IMR-90 (cell line): ENCODE measurements around the gene SHISA8. TPM values are rescaled to one million over a fixed set of nuclear protein-coding genes. Genes with fewer than 3 reads are reported as not detected.

Source experiments
- ATAC-seq: fragments of 200-7000 bp; cut with Tn5 transposase; 2 replicates; pipeline ENCODE4 v1.9.1; 2020; ENCODE audit warnings: low read depth, mild to moderate bottlenecking, moderate library complexity
- BruUV-seq: library from RNA; stranded (reverse); fragments of 400-500 nt; replicated peaks from 2 replicates; lab custom pipeline; 2021; lab: Mats Ljungman, UMichigan
- CTCF ChIA-PET: fragments of 300-600 bp; formaldehyde crosslinking; extraction: SDS; loops from one replicate; lab custom pipeline; 2021; ENCODE audit warnings: antibody characterized with exemption; lab: Yijun Ruan, JAX
- POLR2A ChIA-PET: fragments of 300-600 bp; sonication (Branson Sonifier 250); formaldehyde crosslinking; loops from one replicate; lab custom pipeline; 2022; ENCODE audit warnings: antibody characterized with exemption; ENCODE audit not compliant: unreplicated experiment; lab: Charles Lee
- DNase-seq: peaks from one replicate; pipeline ENCODE4 v3.0.0; 2013
- H2AFZ ChIP-seq: replicated peaks from 2 replicates; pipeline ENCODE3; 2013; ENCODE audit warnings: low read length, mild to moderate bottlenecking; ENCODE audit not compliant: poor library complexity
- H2AK5ac ChIP-seq: 2 replicates; pipeline ENCODE4 v1.6.1; 2013; ENCODE audit warnings: low read depth, low read length, inconsistent platforms
- H2AK9ac ChIP-seq: replicated peaks from 2 replicates; pipeline ENCODE3; 2013; ENCODE audit warnings: mild to moderate bottlenecking, low read depth, low read length, moderate library complexity; ENCODE audit not compliant: poor library complexity
- H2BK120ac ChIP-seq: 2 replicates; pipeline ENCODE4 v1.6.1; 2013; ENCODE audit warnings: low read depth, low read length, inconsistent platforms
- H2BK15ac ChIP-seq: 3 replicates; pipeline ENCODE4 v1.6.1; 2013; ENCODE audit warnings: low read depth, low read length, inconsistent platforms
- H2BK20ac ChIP-seq: 2 replicates; pipeline ENCODE4 v1.6.1; 2013; ENCODE audit warnings: low read depth, mild to moderate bottlenecking, inconsistent platforms, low read length, moderate library complexity
- H2BK5ac ChIP-seq: 2 replicates; pipeline ENCODE4 v1.6.1; 2013; ENCODE audit warnings: mild to moderate bottlenecking, low read depth, low read length, inconsistent platforms; ENCODE audit not compliant: poor library complexity, severe bottlenecking
- H3K14ac ChIP-seq: replicated peaks from 2 replicates; pipeline ENCODE4 v1.6.1; 2013; ENCODE audit warnings: low read depth, low read length, inconsistent platforms
- H3K18ac ChIP-seq: 2 replicates; pipeline ENCODE4 v1.6.1; 2013; ENCODE audit warnings: low read depth, low read length, control low read depth
- H3K23ac ChIP-seq: 2 replicates; pipeline ENCODE4 v1.6.1; 2013; ENCODE audit warnings: low read depth, low read length, inconsistent platforms
- H3K27ac ChIP-seq: 2 replicates; pipeline ENCODE4 v1.5.1; 2013; ENCODE audit warnings: mild to moderate bottlenecking, control low read depth, low read length; ENCODE audit not compliant: insufficient read depth
- H3K27me3 ChIP-seq: 2 replicates; pipeline ENCODE4 v1.6.1; 2013; ENCODE audit warnings: low read length; ENCODE audit not compliant: control insufficient read depth, insufficient read depth
- H3K36me3 ChIP-seq: 2 replicates; pipeline ENCODE4 v1.6.1; 2013; ENCODE audit warnings: low read length, mixed read lengths; ENCODE audit not compliant: control insufficient read depth, insufficient read depth
- H3K4ac ChIP-seq: 2 replicates; pipeline ENCODE4 v1.6.1; 2013; ENCODE audit warnings: low read depth, low read length, inconsistent platforms
- H3K4me1 ChIP-seq: 2 replicates; pipeline ENCODE4 v1.6.1; 2013; ENCODE audit warnings: low read length, mixed read lengths; ENCODE audit not compliant: control insufficient read depth, insufficient read depth
- H3K4me2 ChIP-seq: 2 replicates; pipeline ENCODE4 v1.6.1; 2013; ENCODE audit warnings: low read depth, mild to moderate bottlenecking, control low read depth, low read length, moderate library complexity
- H3K4me3 ChIP-seq: 2 replicates; pipeline ENCODE4 v1.5.1; 2013; ENCODE audit warnings: low read depth, mild to moderate bottlenecking, control low read depth, low read length, moderate library complexity; ENCODE audit not compliant: insufficient read depth
- H3K56ac ChIP-seq: 2 replicates; pipeline ENCODE4 v1.6.1; 2013; ENCODE audit warnings: low read length, inconsistent platforms; ENCODE audit not compliant: insufficient read depth; ENCODE audit errors: extremely low read depth
- H3K79me1 ChIP-seq, 2 experiments: 2 replicates each; pipeline ENCODE4 v1.6.1; 2013; ENCODE audit warnings: low read length in 2 of 2, inconsistent platforms in 1 of 2, low read depth in 1 of 2
- H3K9ac ChIP-seq: 2 replicates; pipeline ENCODE4 v1.6.1; 2013; ENCODE audit warnings: low read depth, low read length, control low read depth
- H3K9me1 ChIP-seq: 2 replicates; pipeline ENCODE4 v1.6.1; 2013; ENCODE audit warnings: low read length, inconsistent platforms; ENCODE audit not compliant: insufficient read depth
- H3K9me3 ChIP-seq: 2 replicates; pipeline ENCODE4 v1.6.1; 2013; ENCODE audit warnings: low read length; ENCODE audit not compliant: control insufficient read depth, insufficient read depth
- H4K20me1 ChIP-seq: 2 replicates; pipeline ENCODE4 v1.6.1; 2013; ENCODE audit warnings: low read length, inconsistent platforms; ENCODE audit not compliant: insufficient read depth
- H4K5ac ChIP-seq: 2 replicates; pipeline ENCODE4 v1.6.1; 2013; ENCODE audit warnings: mild to moderate bottlenecking, low read depth, low read length, control low read depth
- H4K8ac ChIP-seq, 2 experiments: 2 replicates each; pipeline ENCODE4 v1.6.1; 2013; ENCODE audit warnings: low read depth in 2 of 2, low read length in 2 of 2, control low read depth in 1 of 2, inconsistent platforms in 1 of 2
- H4K91ac ChIP-seq: 2 replicates; pipeline ENCODE4 v1.6.1; 2013; ENCODE audit warnings: low read depth, low read length, inconsistent platforms; ENCODE audit not compliant: insufficient read depth
- BHLHE40 ChIP-seq: fragments of 150-350 bp; IDR thresholded peaks from 2 replicates; pipeline ENCODE4 v1.6.1; 2016; ENCODE audit warnings: mild to moderate bottlenecking, low read depth, low read length
- CEBPB ChIP-seq: IDR thresholded peaks from 2 replicates; pipeline ENCODE4 v1.6.1; 2012; ENCODE audit warnings: low read depth, low read length, improper control_type of control experiment
- CHD1 ChIP-seq: IDR thresholded peaks from 2 replicates; pipeline ENCODE4 v1.6.1; 2012; ENCODE audit warnings: low read depth, low read length, improper control_type of control experiment
- ELK1 ChIP-seq: fragments of 150-350 bp; IDR thresholded peaks from 2 replicates; pipeline ENCODE4 v1.6.1; 2016; ENCODE audit warnings: low read depth, mild to moderate bottlenecking, low read length, moderate library complexity, borderline replicate concordance
- FOS ChIP-seq: fragments of 150-350 bp; IDR thresholded peaks from 2 replicates; pipeline ENCODE4 v1.6.1; 2016; ENCODE audit warnings: low read depth, low read length
- MAFK ChIP-seq: IDR thresholded peaks from 2 replicates; pipeline ENCODE4 v1.6.1; 2012; ENCODE audit warnings: low read depth, low read length, improper control_type of control experiment
- MAZ ChIP-seq: IDR thresholded peaks from 2 replicates; pipeline ENCODE4 v1.6.1; 2012; ENCODE audit warnings: low read depth, mild to moderate bottlenecking, low read length, improper control_type of control experiment, moderate library complexity, borderline replicate concordance
- NFE2L2 ChIP-seq: fragments of 150-350 bp; IDR thresholded peaks from 2 replicates; pipeline ENCODE4 v1.6.1; 2016; ENCODE audit warnings: low read depth, mild to moderate bottlenecking, low read length
- POLR2A ChIP-seq: IDR thresholded peaks from 2 replicates; pipeline ENCODE4 v1.6.1; 2012; ENCODE audit warnings: mild to moderate bottlenecking, low read depth, low read length
- RAD21 ChIP-seq: IDR thresholded peaks from 2 replicates; pipeline ENCODE4 v1.6.1; 2012; ENCODE audit warnings: low read length, improper control_type of control experiment
- RCOR1 ChIP-seq: IDR thresholded peaks from 2 replicates; pipeline ENCODE4 v1.6.1; 2012; ENCODE audit warnings: mild to moderate bottlenecking, low read length, improper control_type of control experiment; ENCODE audit not compliant: insufficient replicate concordance
- USF2 ChIP-seq: fragments of 150-350 bp; IDR thresholded peaks from 2 replicates; pipeline ENCODE4 v1.6.1; 2017; ENCODE audit warnings: mild to moderate bottlenecking, antibody characterized with exemption, low read length, low read depth
- WGBS, 2 experiments: methylation state at CpG; one replicate each; pipeline versions ENCODE4 v1.1.5 to v1.1.7; 2013; ENCODE audit warnings: missing lambda C conversion rate in 2 of 2; ENCODE audit not compliant: insufficient read length in 1 of 2; ENCODE audit errors: extremely low coverage in 2 of 2; 5-methylcytosine and 5-hydroxymethylcytosine counted together
- dilution Hi-C: fragments of 300-500 bp; cut with HindIII; formaldehyde crosslinking; loops from one replicate; pipeline ENCODE4 v1.14.3; 2018; ENCODE audit warnings: low sequenced_read_pairs; ENCODE audit not compliant: unreplicated experiment
- in situ Hi-C: fragments of 300-500 bp; cut with MboI; formaldehyde crosslinking; loops from 3 replicates; pipeline ENCODE4 v1.14.3; 2019; ENCODE audit warnings: low sequenced_read_pairs, inconsistent platforms, mixed read lengths
- intact Hi-C: fragments of 100-400 bp; cut with micrococcal nuclease; formaldehyde crosslinking; loops from 2 replicates; pipeline ENCODE4 v1.10.0; 2022
- polyA plus RNA-seq, 3 experiments: library from polyadenylated mRNA; depleted of rRNA; stranded (reverse); fragments of >200 nt; gene quantifications; 2 replicates each; pipeline ENCODE4 v1.2.3, GENCODE V29; 2012; ENCODE audit warnings: low replicate concordance in 1 of 3
- total RNA-seq: library from RNA; depleted of rRNA; stranded (reverse); fragments of >200 nt; gene quantifications from 2 replicates; pipeline ENCODE4 v1.2.3, GENCODE V29; 2012

SHISA8 gene
- total and polyA plus RNA-seq, 2 of the 4 experiments (the other 2 are of a cell fraction): not detected

GRCh38 chr22:41883400-41883799, 31.5 kb downstream of the SHISA8 start:
- H3K9me1 ChIP-seq: no peaks in the 10 kb centered on the region; the same call in 1 of the 2 replicates
- no peak overlapping the region for H3K18ac ChIP-seq
- ATAC-seq (no peak), DNase-seq (no peak)
- dilution Hi-C loops: no loop called here
- no peak overlapping the region for H4K91ac ChIP-seq
- H2AK5ac ChIP-seq: no peak overlapping the region
- ChIA-PET CTCF (no interaction called here), POLR2A (no interaction called here)
- H3K79me1 ChIP-seq: no peaks in the 10 kb centered on the region
- no peaks in the 10 kb centered on the region for H4K20me1 ChIP-seq
- H3K4me1 ChIP-seq: no peaks in the 10 kb centered on the region; the same call in 1 of the 2 replicates
- WGBS, 2 experiments: 71% methylated on average over 1 of the region's 2 CpGs; no CpG with 5 or more reads in 1 of the 2 experiments
- no peak overlapping the region for H3K23ac ChIP-seq
- no peak overlapping the region for H3K56ac ChIP-seq
- no peak overlapping the region for H2BK15ac ChIP-seq
- no peak overlapping the region for H3K4me3 ChIP-seq
- H2AFZ ChIP-seq: no peak overlapping the region
- no peak overlapping the region for H3K14ac ChIP-seq
- no peak overlapping the region for H2BK5ac ChIP-seq
- no peak overlapping the region for H3K27ac ChIP-seq
- no peak overlapping the region for H2BK20ac ChIP-seq
- H3K27me3 ChIP-seq: no peaks in the 10 kb centered on the region
- H3K9ac ChIP-seq: no peak overlapping the region
- H3K9me3 ChIP-seq: no peaks in the 10 kb centered on the region
- no peak overlapping the region for H2BK120ac ChIP-seq
- H4K5ac ChIP-seq: no peak overlapping the region
- no peak overlapping the region for H3K4ac ChIP-seq
- H3K36me3 ChIP-seq: peaks cover 46% of the 10 kb centered on the region
- in situ Hi-C loops: no loop called here
- TF ChIP-seq FOS (no peak), RAD21 (no peak), ELK1 (no peak), NFE2L2 (no peak), RCOR1 (no peak), CEBPB (no peak), MAZ (no peak), BHLHE40 (no peak), CHD1 (no peak), USF2 (no peak), MAFK (no peak), POLR2A (no peak)
- intact Hi-C loops: no loop called here
- BruUV-seq: no TSS peak
- H4K8ac ChIP-seq: no peak overlapping the region
- H3K4me2 ChIP-seq: no peak overlapping the region
- no peak overlapping the region for H2AK9ac ChIP-seq
